Stimulated activated CD4-positive, alpha-beta T cell treated with anti-CD3 and anti-CD28 coated beads, Interleukin-1b, Interleukin-23, amount 100 ng/mL, for 1 hour (primary cell): ENCODE results near the gene STK32B.
"Not testable (repeated sequence)": the region's sequence is repeated elsewhere in the genome, so short reads cannot be mapped to it uniquely, and the experiment has no call there.

Experiments used
- DNase-seq, 2 donors: peaks; one replicate each; pipeline ENCODE4 v3.0.0-alpha.2; 2020; ENCODE audit warnings: low read depth in 2 of 2

STK32B gene

DNA sequence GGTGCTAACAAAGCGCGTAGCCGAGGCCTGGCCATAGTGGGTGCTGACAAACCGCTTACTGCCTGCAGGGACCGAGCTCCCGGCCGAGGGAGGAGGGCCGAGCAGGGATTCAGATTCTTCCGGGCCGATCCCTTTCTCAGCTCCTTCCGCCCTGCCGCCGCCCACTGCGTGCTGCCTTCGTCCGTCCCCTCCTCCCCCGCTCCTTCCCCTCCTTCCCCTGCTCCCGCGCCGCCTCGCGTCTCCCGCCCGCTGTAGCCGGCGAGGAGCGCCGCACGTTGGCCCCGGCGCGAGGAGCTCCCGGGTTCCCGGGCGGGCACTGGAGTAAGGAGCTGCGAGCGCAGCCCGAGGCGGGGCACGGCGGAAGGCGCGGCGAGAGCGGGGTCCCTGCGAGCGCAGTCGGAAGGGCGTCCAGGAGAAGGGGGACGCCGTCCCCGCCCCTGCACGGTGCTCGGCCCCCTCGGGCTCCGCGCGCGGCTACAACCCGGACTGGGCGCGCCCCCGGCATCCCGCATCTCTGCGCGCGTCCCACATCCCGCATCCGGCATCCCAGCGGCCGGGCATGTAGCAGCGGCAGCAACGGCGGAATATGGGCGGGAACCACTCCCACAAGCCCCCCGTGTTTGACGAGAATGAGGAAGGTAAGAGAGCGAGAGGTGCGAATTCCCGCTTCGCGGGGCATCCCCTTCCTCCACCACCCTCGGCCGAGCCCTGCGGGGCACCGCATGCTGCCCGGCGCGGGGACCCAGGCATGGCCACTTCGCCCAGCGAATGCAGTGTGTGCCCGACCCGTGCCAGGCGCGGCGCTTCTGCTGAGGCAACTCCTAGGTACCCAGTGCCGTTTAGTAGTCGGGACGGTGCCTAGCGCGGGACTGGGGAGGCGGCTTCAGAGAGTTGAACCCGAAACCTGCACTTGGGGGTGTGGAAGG lies at the start of gene STK32B:
Gene STK32B, plus strand, starts transcription at position 203 of the 926 bp plus-strand sequence.
- no peak for DNase-seq

DNA sequence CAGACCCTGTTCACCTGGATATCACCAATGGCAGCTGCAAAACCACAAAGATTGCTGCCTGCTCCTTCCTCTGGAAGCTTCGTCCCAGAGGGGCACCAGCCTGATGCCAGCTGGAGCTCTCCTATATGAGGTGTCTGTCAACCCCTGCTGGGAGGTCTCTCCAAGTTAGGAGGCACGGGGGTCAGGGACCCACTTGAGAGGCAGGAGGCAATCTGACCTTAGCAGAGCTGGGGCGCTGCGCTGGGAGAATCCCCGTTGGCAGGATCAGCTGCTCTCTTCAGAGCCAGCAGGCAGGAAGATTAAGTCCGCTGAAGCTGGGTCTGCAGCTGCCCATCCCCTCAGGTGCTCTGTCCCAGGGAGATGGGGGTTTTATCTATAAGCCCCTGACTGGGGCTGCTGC lies 49.6 kb upstream of the STK32B start:
- not testable (repeated sequence) for DNase-seq

DNA sequence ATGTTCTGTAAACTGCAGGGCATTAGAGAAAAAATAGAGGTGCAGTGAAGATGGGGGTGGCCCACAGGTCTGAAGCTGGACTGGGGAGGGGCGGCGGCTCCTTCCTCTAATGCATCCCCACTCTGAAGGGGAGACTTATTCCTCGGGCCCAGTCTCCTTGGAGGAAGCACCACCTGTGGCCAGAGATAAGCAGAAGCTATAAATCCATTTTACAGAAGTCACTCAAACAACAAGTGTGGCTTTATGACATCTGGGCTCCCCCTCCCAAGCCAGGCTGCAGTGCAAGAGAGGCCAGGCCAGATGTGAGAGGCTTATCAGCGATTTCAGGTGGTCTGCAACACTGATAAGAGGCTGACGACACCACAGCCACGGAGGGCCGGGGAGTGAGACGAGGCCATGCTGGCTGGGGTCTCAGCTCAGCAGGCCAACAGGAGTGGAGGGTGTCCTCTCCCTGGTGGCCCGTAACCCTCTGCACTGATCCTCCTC lies 47.9 kb upstream of the STK32B start:
- no peak for DNase-seq

DNA sequence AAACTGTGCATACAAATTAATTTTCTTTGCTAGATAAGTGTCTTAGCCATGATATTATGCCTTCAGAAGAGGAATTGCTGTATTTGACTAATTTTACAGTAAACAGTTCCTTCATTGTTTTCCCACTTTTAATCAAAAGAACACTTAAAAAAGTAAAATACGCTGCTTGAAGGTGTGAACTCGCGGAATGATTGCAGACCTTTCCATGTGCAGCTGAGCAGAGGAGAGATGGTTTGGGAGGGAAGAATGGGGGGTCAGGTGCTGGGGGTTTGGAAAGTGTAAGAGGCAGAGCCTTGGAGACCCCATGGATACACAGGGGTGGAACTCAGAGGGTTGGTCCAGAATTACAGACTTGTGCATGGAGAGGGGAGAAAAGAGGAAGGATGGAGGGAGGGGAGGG lies 47.4 kb upstream of the STK32B start:
- no peak for DNase-seq

DNA sequence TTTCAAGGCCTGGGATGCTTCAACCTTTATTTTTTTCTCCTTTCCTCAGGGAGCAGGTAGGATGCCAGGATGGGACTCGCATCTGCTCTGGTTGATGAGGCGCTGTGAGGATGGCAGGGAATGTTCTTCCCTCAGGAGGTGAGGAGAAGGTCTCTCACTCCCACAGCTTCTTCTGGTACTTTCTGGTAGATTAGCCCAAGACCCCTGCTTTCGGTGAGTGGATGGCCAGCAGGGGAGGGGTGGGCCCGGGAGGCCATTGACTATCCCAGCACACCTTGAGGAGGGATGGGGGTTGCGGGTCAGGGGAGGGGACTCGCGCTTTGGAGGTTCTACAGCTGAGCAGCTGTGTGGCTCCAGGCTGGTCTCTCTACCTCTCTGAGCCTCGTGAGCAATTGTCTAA lies 46.8 kb upstream of the STK32B start:
- DNase-seq = no peak

DNA sequence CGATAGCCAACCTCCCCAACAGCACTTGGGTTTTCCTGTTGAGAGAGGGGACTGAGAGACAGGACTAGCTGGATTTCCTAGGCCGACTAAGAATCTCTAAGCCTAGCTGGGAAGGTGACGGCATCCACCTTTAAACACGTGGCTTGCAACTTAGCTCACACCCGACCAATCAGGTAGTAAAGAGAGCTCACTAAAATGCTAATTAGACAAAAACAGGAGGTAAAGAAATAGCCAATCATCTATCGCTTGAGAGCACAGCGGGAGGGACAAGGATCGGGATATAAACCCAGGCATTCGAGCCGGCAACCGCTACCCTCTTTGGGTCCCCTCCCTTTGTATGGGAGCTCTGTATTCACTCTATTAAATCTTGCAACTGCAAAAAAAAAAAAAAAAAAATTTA lies 44.3 kb upstream of the STK32B start:
- DNase-seq = not testable (repeated sequence)

DNA sequence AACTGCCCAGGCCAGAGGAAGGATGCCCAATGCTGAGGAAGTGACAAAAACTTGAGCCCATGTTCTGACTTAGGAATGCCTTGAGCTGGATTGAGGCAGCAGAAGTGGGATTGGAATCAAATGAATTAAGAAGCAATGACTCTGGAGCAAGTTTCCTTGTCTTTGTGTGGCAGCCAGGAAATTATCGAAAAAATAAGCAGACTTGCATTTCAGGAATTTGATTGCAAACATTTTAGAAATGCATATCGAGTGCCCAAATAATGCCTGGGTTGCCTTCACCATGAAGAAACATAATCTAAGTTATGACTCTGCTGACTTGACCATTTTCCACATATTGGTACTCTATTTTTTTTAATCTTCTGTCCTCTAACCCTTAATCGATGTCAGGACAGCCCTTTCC lies 41.5 kb upstream of the STK32B start:
- DNase-seq = no peak

DNA sequence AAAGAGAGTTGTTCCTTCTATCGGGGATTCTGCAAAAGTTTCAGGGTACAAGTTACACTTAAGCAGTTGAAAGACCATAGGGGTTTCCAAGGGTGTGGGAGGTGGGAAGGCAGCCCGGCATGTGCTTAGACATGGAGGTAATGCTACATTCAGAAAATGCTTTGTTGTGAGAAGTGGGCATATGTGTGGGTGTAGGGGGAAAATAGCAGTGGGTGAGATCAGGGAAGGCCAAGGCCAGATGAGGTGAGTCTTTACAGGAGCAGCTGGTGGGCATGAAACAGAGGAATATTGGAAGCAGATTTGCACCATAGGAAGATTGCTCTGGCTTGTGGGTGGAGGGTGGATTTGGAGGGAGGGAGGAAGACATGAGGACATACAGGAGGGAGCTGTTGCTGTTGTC lies 40.3 kb upstream of the STK32B start:
- no peak for DNase-seq

DNA sequence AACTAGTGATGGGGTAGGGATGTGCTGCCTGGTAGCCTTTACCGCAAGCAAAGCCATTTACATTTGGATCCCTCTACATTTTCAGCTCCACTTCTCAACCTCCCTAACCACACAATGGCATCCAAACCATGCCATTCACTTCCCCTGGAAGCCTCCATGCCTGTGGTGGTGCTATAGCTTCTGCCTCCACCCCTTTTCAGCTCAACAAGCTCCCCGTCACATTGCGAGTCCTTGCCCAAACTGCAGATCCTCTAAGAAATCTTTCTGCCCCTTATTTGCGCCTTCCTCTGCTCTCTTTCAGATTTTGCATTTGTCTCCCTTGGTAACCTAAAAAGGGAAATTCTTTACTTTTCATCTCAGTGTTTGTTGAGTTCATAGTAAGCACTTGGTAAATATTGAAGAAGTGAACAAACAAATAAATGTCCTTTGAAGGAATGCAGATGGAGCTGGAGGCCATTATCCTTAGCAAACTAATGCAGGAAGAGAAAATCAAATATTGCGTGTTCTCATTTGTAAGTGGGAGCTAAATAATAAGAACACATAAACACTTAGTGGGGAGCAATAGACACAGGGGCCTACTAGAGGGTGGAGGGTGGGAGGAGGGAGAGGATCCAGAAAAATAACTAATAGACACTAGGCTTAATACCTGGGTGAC lies 38.9 kb upstream of the STK32B start:
- no peak for DNase-seq

DNA sequence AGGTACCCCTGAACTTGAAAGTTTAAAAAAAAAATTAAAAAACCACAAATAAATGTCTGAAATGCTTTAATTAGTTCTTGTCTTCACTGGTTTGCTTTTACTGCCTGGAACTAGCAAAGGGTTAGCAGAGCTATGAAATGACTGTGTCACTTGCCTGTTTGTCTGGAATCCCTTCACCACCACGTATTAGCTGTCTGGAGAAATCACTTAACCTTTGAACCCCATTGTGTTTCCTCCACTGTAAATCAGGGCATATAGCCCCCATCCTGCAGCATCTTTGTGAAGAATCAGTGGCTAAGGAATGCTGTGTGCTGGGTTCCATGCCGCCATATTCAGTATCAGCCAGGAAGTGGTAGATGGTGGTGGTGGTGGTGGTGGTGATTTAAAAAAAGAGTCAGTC lies 38.3 kb upstream of the STK32B start:
- no peak for DNase-seq

DNA sequence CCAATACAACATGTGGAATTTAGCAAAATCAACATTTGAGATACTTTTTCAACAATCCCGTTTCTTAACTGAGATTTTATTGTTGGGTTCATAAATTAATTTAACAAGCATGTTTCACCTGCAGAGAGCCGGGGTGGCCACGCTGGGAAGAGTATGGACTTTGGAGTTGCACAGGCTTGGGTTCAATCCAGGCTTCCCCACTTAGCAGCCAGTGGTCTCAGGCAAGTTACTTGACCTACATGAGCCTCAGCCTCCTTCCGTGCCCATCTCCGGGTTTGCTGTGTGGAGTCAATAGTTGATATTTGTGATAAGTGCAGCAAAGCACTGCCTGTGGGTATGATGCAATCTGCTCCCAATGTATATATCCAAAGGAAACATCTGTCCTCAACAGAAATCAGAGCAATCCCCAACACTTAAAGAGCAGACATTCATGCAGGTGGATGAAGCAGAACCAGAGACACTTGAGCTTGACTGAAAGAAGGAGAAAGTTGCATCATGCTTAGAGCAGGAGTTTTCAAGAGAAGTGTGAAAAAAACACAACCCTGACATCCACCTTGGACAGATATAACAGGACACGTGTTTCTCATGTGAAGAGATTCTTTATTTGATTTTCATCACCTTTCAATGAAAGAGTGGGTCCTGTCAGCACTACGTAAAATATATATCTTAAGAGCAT lies 37.1 kb upstream of the STK32B start:
- no peak for DNase-seq

DNA sequence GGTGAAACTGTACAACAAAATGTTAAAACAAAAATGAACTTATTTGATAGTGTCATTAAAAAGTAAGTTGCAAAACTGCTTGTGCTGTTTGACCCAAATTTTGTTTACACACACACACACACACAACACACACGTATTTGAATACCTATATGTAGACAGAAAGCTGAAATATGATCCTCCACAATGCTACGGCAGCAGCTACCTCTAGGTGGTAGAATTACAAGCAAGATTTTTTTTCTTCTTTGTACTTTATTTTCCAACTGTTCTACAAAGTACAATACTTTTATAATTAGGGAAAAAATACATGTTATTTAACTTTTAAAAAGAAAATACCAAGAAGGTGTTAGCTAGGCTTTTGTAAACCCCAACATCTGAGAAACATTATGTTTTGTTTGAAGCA lies 33.2 kb upstream of the STK32B start:
- DNase-seq = no peak

DNA sequence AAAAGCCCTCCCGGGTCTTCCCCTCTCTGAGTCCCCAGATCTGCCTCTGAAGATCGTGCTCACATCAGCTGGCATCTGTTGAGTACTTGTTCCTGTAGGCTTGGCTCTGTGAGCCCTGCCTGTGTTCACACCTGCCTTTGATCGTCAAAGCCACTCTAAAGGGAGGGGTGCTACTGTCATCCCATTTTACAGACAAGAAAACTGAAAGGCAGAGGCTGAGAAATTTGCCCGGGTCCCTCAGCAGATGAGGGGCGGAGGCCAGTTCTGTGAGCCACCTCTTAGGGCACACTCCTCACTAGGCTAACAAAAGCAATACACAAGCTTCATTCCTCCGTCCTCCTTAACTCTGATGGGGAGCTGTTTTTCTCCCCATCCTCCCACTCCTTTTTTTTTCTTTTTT lies 32.7 kb upstream of the STK32B start:
- no peak for DNase-seq

DNA sequence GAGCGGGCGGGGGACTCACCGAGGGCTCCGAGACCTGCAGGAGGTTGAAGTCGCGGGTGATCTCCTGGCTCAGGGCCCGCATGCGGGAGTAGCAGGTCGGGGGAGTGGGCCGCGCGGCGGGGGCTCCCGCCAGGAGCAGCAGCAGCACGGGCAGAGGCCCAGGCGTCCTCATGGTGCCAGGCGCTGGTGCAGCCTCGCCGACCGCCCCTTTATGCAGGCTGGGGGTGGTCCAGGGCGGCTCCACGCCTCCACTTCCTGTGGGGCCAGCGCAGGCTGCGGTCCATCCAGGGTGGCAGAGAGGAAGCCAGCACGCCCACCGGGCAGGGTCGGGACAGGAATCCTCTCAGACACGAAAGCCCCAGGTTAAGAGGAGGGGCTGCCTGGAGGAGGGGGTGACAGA lies 32.0 kb upstream of the STK32B start, which contains the start of gene CYTL1:
Gene CYTL1, minus strand, starts transcription at position 185 of the 400 bp plus-strand sequence. Its CDS starts 13 bp downstream, at position 172.
- no peak for DNase-seq

DNA sequence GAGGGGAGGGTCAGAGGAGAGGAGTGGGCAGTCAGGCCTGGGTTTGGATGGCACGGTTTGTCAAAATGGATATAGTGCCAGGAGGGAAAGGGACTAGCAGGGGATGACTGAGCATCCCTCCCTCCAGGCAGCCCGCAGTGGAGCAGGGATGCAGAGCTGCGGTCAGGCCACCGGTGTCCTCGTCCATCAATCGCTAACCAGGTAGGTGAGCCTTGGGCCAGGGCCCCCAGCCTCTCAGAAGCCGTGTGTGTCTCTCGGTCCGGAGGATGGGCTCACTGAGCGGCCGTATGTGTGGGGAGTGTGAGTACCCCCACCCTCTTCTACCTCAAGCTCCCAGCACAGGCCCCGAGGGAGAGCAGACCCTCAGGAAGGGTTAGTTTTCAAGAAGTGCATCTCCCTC lies 31.5 kb upstream of the STK32B start:
- no peak for DNase-seq

DNA sequence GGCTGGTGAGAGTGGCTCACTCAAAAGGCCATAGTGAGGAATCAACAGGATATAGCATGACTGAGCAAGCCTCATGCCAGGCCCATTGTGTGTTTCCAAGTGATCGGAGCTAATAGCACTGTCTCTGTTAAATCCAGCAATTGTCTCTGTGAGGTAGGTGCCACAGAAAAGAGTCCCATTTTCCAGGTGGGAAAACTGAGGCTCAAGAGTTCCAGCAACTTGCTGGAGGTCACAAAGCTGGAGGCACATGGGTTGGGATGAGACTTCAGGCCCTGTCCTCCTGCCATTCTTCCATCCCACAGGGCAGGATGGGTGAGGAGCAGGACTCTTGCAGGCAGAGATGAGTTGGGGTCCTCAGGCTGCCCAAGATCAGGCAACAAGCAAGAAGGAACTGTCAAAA lies 30.9 kb upstream of the STK32B start:
- no peak for DNase-seq

DNA sequence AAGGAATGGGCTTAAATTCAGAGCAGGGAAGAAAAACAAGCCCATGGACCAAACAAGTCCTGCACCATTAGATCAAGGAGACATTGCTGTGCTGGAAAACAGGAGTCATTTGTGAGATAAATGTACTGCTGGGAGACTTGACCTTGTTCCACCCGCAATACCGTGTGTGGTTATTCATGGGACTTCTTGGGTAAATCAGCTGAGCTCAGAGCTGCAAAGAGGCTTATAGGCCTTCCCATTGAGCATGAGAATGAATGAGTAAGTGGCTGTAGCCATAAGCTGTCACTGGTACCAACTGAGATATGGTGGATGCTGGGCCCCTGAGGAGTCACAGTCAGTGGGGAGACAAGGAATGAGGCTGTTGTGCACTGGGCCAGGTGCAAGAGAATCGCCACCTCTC lies 29.7 kb upstream of the STK32B start:
- DNase-seq = no peak

DNA sequence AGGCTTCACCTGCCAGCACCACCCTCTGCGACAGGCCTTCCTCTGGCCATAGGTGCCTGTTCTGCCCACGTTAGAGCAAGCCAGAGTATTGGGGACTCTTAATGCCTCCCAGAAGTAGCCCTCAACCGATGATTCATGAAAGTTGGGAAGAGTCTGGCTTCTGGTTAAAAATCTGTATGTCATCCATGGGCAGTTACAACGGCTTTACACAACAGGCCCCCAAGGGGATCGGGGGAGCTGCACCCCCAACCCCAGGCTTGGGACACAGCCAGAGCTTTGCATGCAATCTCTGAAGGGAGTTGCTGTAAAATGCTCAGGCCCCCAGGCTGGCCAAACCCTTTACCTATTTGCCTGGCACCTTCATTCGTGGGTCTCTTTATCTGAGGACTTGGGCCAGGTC lies 26.6 kb upstream of the STK32B start:
- DNase-seq = no peak

DNA sequence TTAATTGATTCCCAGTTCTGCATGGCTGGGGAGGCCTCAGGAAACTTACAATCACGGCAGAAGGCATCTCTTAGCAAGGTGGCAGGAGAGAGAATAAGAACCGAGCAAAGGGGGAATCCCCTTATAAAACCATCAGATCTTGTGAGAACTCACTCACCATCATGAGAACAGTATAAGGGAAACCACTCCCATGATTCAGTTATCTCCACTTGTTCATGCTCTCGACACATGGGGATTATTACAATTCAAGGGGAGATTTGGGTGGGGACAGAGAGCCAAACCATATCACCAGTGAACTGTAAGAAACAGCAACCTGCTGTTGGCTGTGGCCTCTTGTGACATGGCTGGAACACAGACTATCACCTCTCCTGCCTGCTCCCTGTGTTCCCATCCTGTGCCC lies 24.9 kb upstream of the STK32B start:
- DNase-seq = no peak

DNA sequence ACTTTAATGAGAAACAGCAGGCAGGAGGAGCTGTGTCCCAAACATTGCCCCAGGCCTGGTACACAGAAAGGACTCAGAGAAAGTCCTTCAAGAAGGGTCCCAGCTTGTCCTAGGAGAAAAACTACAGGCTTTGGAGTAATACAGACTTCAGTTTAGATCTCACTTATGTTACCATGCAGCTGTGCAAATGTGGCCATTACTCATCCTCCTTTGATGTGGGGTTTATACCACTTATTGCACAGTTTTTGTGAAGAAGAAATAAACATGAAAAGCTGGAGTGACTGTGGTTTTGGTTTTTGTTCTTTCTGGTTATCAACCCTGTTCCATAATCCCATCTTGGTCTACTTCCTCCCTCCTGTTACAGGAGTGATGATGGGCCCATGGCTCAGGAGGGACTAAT lies 23.9 kb upstream of the STK32B start:
- no peak for DNase-seq

DNA sequence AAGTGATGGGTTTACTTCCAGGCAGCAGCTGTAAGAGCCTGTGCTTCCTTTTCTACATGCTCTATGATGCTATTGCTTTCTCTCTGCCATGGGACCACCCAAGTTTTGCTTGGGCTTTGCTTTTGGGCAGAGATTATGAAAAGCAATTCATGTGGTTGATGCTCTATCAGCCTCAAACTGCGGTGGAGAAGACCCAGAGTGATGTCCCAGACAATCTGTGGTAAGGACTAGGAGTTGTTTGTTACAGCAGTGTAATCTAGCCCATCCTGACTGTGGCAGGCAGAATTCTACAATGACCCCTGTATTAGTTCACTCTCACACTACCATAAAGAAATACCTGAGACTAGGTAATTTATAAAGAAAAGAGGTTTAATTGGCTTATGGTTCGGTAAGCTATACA lies 22.8 kb upstream of the STK32B start:
- no peak for DNase-seq

DNA sequence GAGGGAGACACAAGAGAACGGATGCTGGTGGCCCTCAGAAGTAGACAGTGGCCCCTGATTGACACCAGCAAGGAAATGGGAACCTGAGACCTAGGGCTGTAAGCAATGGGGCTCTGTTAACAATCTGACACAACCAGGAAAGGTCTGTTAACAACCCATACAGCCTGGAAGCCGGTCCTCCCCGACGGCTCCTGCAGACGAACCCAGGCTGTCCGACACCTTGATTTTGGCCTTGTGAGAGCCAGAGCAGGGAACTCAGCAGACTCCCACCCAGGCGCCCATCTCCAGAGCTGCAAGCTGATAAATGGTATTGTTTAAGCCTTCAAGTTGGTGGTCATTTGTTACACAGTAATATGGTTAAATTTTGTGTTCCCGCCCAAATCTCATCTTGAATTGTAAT lies 21.8 kb upstream of the STK32B start:
- no peak for DNase-seq

DNA sequence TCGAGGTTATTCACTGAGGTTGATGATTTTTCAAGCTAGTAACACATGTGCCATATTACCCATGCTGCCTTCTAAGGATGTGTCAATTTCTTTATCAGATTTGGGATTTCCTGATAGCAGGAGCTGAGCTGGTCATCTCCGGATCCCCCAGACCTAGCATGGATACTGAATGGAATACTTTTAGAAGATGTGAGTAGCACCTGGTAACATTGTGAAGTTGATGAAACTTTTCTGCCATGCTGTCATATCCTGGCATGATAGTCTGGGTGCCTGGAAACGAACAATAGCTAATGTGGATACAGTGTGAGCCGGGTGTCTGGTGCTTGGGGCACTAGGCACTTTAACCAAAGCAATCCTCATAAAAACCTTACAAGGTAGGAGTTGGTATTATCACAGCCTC lies 21.1 kb upstream of the STK32B start:
- no peak for DNase-seq
